Skin of body (tissue), 2 donors: ENCODE measurements around the gene USP37. TPM values are rescaled to one million over a fixed set of nuclear protein-coding genes. Genes with fewer than 3 reads are reported as not detected.

Experiments
- DNase-seq: peaks from one replicate; lab custom pipeline; 2025; lab: John Stamatoyannopoulos, UW
- total RNA-seq: library from RNA; depleted of rRNA; stranded (reverse); fragments of >200 nt; gene quantifications from one replicate; pipeline ENCODE4 v1.2.3, GENCODE V29; 2014

USP37 gene
- total RNA-seq, 1 donor from 2014 or later = 19.9 TPM

- no peak for DNase-seq
Observed at GRCh38 chr2:218430721-218431120, 137.4 kb downstream of the USP37 start.

- no peak for DNase-seq
Observed at GRCh38 chr2:218429911-218430692, 138.0 kb downstream of the USP37 start.

DNA sequence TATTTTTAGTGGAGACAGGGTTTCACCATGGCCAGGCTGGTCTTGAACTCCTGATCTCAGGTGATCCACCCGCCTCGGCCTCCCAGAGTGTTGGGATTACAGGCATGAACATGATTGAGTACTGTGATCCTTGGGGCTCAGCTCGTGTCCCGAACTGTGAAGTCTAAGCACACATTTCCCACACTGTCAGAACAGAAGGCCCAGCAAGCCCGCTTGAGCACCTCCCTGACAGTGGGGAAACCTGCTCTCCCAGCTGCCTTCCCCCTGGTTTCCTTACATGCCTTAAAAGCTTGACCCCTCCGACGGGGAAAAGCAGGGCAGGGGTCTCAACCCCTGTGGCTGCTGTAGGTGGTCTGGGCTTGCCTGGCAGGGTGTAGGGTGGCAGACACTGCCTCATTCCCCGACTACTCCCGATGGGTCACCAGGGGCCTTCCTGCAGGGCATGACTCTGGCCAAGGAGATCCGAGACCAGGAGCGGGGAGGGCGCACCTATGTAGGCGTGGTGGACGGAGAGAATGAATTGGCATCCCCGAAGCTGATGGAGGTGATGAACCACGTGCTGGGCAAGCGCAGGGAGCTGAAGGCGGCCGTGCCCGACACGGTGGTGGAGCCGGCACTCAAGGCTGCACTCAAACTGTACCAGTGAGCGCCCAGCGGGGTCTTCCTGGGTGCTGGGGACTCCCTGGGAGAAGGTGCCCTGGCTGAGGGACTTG lies 139.1 kb downstream of the USP37 start:
- DNase-seq = no peak

DNA sequence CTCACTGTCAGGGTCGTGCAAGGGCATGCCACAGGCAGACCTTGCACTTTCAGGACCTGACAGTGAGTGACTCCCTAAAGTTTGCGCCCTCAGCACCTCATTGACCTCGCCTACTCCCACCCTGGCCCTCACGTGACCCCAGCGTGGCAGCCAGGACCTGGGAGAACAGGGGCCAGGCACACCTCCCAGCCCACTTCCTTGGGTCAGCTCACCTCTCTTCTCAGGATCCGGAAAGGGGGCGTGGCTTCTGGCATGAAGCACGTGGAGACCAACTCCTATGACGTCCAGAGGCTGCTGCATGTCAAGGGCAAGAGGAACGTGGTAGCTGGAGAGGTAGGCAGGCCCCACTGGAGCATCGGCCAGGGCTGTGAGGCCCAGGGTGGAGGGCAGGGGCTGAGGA lies 140.4 kb downstream of the USP37 start:
- no peak for DNase-seq

GRCh38 chr2:218425531-218425930 lies 142.6 kb downstream of the USP37 start:
- no peak for DNase-seq

DNA sequence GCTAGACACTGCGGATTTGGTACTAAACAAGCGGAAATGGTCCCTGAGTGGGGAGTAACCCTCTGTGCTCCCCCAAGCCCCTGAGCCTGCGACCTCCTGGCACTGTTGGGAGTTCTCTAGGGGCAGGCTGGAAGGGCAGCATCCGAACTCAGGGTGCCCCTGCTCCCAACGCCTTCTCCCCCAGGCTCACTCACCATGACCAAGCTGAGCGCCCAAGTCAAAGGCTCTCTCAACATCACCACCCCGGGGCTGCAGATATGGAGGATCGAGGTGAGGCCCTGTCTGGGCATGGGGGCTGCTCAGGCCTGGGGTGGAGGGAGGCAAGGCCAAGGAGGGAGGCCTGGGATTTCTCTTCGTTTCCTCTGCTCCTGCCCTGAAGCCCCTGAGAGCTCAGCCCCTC lies 144.6 kb downstream of the USP37 start:
- no peak for DNase-seq

- no peak for DNase-seq
Observed at GRCh38 chr2:218422403-218423086, 145.6 kb downstream of the USP37 start.

GRCh38 chr2:218421027-218421426 lies 147.1 kb downstream of the USP37 start:
- DNase-seq = no peak

GRCh38 chr2:218419630-218420216 lies 148.4 kb downstream of the USP37 start:
- DNase-seq = no peak

- DNase-seq = no peak
Observed at GRCh38 chr2:218418717-218419458, 149.3 kb downstream of the USP37 start, which contains the start of gene VIL1. Gene VIL1, plus strand, starts transcription at chr2:218419123. Its CDS starts 4,656 bp downstream, at chr2:218423779.

DNA sequence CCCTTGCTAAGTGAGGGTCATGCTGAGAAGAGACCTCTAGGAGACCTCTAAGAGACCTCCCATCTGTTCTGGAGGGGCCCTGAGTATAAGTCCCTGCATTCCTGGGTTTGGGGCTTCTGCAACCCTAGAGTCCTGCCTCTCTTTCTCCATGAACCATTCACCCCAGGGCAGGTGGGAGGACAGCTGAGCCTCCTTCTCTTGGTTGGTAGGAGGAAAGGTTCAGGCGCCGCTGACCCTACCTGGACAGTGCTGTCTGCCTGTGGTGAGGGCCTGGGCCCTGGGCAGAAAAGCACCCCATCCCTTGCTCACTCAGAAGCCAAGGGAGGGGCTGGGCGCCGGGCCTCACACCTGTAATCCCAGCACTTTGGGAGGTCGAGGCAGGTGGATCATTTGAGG lies 149.8 kb downstream of the USP37 start:
- DNase-seq = no peak

- no peak for DNase-seq
Observed at GRCh38 chr2:218407717-218408116, 160.4 kb downstream of the USP37 start.

DNA sequence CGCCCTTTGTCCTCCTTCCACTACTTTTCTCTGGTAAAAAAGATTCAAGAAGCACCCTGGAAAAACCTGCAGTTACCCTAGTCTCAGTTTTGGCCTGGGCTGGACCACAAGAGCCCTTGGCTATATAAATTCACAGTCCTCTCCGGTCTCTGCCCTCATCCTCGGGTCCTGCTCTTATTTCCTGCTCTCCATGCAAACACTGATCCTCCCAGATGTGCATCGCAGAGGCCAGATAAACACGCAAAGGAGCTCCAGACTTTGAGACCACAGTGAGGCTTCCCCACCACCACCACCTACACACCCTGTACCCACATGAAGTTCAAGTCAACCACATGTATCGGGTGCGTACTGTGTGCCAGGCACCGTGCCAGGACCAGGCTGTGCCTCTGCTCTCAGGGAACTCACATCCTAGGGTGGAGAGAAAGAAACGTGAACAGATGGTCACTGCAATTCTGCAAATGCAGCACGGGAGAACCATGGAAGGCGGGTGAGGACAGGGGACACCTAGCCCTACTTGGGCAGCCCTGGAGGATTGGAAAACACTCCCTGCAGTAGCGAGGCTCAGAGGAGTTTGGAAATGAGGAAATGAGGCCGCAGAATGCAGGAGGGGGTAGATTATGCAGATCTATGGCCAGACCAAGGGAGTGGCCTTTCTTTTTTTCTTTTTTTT lies 161.1 kb downstream of the USP37 start:
- DNase-seq = peak; percentile 80

DNA sequence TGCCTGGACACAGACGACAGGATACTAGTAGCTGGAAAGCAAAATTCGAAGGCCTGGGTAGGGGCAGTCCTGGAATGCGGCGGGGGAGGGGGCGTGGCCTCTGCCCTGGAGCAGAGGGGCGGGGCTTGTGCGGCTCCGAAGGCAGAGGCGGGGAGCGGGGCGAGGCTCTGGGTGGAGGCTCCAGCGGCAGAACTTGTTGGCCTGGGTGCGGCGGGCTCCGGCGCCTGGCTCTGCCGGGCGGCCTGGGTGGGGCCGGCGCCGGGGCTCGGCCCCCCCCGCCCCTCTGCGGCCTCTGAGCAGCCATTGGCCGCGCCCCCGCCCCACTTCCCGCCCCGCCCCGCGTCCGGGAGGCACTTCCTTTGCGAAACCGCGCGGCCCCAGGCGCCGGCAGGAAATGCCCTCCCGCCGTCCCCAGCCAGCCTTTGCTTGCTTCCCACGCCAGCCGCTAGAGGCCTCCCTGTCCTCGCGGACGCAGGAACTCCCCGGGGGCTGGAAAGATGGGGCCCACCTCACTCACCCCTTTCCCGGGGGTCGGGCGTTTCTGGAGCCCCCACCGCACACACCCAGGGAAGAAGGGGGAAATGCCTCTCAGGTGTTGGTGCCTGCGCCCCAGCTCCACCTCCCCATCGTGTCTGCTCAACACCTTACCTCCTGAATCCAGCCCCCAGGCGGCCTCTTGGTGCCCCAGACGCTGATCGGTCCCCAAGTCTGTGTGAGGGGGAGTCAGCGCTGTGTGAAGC lies 161.8 kb downstream of the USP37 start:
- DNase-seq = peak; percentile 88

DNA sequence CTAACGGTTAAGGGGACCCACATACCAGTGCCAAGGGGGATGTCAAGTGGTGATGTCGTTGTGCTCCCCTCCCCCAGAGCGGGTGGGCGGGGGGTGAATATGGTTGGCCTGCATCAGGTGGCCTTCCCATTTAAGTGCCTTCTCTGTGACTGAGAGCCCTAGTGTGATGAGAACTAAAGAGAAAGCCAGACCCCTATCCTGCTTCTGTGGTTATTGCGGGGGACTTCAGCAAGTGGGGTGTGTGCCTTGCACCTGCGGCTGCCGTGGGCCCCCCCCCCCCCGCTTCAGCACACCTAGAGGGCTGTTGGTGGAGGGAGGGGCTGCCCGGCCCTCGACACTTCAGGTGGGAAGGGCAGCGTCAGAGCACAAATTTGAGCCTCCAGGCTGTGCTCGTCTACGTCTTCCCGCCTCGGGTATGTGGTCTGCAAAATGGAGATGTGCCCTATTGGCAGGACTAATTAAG lies 162.4 kb downstream of the USP37 start:
- DNase-seq = no peak

GRCh38 chr2:218405086-218405745 lies 162.9 kb downstream of the USP37 start:
- DNase-seq = no peak

DNA sequence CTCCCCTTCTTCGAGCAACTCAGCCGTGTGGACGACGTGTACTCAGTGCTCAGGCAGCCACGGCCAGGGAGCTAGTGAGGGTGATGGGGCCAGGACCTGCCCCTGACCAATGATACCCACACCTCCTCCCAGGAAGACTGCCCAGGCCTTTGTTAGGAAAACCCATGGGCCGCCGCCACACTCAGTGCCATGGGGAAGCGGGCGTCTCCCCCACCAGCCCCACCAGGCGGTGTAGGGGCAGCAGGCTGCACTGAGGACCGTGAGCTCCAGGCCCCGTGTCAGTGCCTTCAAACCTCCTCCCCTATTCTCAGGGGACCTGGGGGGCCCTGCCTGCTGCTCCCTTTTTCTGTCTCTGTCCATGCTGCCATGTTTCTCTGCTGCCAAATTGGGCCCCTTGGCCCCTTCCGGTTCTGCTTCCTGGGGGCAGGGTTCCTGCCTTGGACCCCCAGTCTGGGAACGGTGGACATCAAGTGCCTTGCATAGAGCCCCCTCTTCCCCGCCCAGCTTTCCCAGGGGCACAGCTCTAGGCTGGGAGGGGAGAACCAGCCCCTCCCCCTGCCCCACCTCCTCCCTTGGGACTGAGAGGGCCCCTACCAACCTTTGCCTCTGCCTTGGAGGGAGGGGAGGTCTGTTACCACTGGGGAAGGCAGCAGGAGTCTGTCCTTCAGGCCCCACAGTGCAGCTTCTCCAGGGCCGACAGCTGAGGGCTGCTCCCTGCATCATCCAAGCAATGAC lies 163.6 kb downstream of the USP37 start:
- no peak for DNase-seq

- DNase-seq = no peak
Observed at GRCh38 chr2:218403810-218404209, 164.3 kb downstream of the USP37 start.
